IPS DF 6.9 (cell line): ENCODE results near the gene COL25A1.

Source experiments
- DNase-seq: peaks from one replicate; pipeline ENCODE4 v3.0.0-alpha.2; 2013; ENCODE audit warnings: low read depth, low spot score
- H3K27ac ChIP-seq: one replicate; pipeline ENCODE4 v1.5.1; 2013; ENCODE audit warnings: low read length, control low read depth
- H3K27me3 ChIP-seq: 2 replicates; pipeline ENCODE4 v1.6.1; 2013; ENCODE audit warnings: mild to moderate bottlenecking, low read length; ENCODE audit not compliant: control insufficient read depth, insufficient read depth
- H3K36me3 ChIP-seq: 2 replicates; pipeline ENCODE4 v1.6.1; 2013; ENCODE audit warnings: low read length; ENCODE audit not compliant: control insufficient read depth, insufficient read depth
- H3K4me1 ChIP-seq: 2 replicates; pipeline ENCODE4 v1.6.1; 2013; ENCODE audit warnings: low read length; ENCODE audit not compliant: control insufficient read depth, insufficient read depth
- H3K4me3 ChIP-seq: 2 replicates; pipeline ENCODE4 v1.5.1; 2013; ENCODE audit warnings: mild to moderate bottlenecking, low read length
- H3K9me3 ChIP-seq: 2 replicates; pipeline ENCODE4 v1.6.1; 2013; ENCODE audit warnings: low read length, inconsistent platforms; ENCODE audit not compliant: control insufficient read depth, insufficient read depth
- WGBS: extraction: QIAGEN DNeasy Blood & Tissue Kit; methylation state at CpG from one replicate; pipeline ENCODE4 v1.1.7; 2013; ENCODE audit warnings: mixed read lengths, missing lambda C conversion rate; ENCODE audit not compliant: insufficient read length, insufficient coverage; 5-methylcytosine and 5-hydroxymethylcytosine counted together

Gene COL25A1

DNA sequence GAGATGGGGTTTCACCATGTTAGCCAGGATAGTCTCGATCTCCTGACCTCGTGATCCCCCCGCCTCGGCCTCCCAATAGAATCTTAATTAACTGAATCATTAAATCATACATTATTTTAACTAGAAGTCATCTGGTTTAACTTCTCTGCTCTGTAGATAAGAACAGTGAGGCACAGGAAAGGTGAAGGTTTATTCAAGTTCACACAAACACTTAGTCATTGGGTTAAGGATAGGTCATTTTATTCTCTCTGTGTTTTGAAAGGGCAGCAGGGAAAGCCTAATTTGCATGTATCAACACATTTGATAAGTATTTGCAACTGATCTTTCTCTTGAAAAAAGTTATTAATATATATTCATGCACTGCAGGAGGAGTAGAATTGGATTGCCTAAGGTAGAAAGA is 538.5 kb downstream of the COL25A1 start:
- DNase-seq, result no peak
- WGBS, result no CpG with 5 or more reads among the region's 4 CpGs
- peaks cover 2% of the 10 kb centered on the region; the same call in 1 of the 2 replicates for H3K27me3 ChIP-seq
- no peaks in the 10 kb centered on the region for H3K36me3 ChIP-seq
- no peak overlapping the region for H3K4me3 ChIP-seq
- H3K27ac ChIP-seq, result no peak overlapping the region
- no peaks in the 10 kb centered on the region for H3K9me3 ChIP-seq
- no peaks in the 10 kb centered on the region; the same call in 1 of the 2 replicates for H3K4me1 ChIP-seq

- H3K4me3 ChIP-seq, result peak overlapping the region; percentile 57; the same call in 1 of the 2 replicates
- DNase-seq, result no peak
- H3K27me3 ChIP-seq, result peaks cover 2% of the 10 kb centered on the region; the same call in 1 of the 2 replicates
- no peaks in the 10 kb centered on the region for H3K9me3 ChIP-seq
- WGBS, result no CpG with 5 or more reads among the region's 11 CpGs
- H3K36me3 ChIP-seq, result no peaks in the 10 kb centered on the region
- no peaks in the 10 kb centered on the region; the same call in 1 of the 2 replicates for H3K4me1 ChIP-seq
- no peak overlapping the region for H3K27ac ChIP-seq
Measured at GRCh38 chr4:108763226-108763593, 539.2 kb downstream of the COL25A1 start.

GRCh38 chr4:108762559-108763225 is 539.8 kb downstream of the COL25A1 start, which contains the start of gene ETNPPL:
Gene ETNPPL (minus strand): TSS chr4:108763053. CDS start chr4:108762898, 155 bp downstream.
- WGBS, result no CpG with 5 or more reads among the region's 61 CpGs
- no peak for DNase-seq
- H3K4me1 ChIP-seq, result no peaks in the 10 kb centered on the region; the same call in 1 of the 2 replicates
- H3K4me3 ChIP-seq, result peak within 1 kb of the TSS; percentile 57; the same call in 1 of the 2 replicates
- no peaks in the 10 kb centered on the region for H3K36me3 ChIP-seq
- no peak within 1 kb of the TSS for H3K27ac ChIP-seq
- H3K27me3 ChIP-seq, result peaks cover 2% of the 10 kb centered on the region; the same call in 1 of the 2 replicates
- H3K9me3 ChIP-seq, result no peaks in the 10 kb centered on the region
